Measurements from ENCODE around the gene TAC4.

The TAC4 gene

DNA sequence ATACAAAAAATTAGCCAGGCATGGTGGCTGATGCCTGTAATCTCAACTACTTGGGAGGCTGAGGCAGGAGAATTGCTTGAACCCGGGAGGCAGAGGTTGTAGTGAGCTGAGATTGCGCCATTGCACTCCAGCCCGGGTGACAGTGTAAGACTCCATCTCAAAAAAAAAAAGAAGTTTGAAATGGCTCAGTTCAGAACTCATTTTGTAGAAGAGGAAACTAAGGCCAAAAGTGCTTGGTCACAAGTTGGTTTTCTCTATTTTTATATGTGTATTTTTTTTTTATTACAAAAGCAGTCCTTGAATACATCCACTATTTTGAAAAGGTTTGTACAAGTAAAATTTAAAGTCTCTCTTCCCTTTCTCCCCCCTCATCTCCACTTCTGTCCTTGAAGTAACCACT, 5.5 kb downstream of the TAC4 start:
- DNase-seq = peak; percentile 44 to 64

DNA sequence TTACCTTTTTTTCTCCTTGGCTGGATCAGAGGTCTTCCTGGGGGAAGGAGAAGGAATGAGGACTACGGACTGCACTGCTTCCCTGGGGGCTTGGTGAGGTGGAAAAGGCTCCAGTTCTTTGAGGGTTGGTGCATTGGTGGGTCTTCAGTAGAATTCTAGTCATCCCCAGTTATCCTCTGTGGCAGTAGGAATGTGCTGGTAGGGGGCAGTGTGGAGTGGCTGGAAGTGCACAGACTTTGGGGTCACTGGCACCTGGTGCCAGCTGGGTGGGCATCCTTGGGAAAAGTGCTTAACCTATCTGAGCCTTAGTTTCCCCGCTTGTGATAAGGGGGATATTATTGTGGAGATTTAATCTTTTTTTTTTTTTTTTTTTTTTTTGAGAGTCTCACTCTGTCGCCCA, 6.3 kb downstream of the TAC4 start:
- no peak for DNase-seq

DNA sequence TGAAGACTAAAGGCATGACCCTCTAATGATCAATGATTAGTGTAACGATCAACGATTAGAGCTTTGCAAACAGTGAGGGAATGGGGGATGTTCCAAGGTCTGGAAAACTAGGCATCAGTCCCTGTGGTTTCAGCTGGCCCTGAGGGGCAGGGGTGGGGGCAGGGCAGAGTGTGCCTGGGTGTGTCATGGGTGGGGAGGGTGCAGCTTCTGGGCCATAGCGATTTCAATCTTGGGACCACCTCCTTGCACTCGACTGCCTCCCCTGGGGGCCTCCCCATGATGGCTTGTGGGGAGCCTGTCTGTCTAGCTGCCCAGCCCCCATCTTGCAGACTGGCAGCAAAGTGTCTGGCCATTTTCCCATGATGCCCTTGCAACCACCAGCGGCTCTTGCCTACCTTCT, 8.4 kb downstream of the TAC4 start:
- no peak for DNase-seq

DNA sequence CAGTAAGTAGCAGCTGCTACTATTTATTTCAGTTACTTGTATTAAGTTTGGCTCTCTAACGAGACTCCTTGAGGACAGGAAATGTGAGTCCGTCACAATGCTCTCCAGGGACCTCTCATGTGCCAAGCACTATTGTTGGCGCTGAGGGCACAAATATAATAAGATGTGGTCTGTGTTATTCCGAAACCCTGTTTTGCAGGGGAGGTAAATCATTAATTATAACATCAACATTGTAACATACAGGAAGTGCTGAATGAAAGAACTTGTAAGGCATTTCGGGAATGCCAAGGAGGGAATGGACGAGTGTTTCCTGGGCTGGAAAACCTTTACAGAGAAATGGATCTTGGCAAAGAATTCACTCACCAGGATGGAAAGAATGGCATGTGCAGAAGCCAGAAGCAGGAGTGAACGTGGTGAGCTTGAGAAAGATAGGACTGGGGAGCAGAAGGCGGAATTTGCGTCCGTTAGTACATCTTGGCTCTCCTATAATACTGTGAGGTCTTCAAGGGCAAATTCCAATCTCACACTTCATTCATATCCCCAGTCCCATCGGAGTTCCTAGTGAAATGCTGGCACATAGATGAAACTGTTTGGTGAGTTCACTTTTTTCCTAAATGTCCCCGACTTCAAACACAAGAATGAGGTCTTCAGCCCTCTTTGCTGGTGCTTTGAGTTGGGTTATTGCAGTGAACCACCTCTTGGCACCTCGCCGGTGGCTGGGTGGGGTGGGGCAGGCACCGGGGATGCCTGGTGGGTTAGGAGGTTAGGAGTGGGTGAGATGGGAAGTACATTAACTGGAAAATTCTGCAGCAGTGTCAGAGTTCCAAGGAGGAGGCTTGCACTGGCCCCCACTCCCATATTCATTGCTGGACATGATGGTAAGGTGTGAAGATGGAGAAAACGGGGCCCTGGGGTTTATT, 11.5 kb downstream of the TAC4 start:
- no peak for DNase-seq

DNA sequence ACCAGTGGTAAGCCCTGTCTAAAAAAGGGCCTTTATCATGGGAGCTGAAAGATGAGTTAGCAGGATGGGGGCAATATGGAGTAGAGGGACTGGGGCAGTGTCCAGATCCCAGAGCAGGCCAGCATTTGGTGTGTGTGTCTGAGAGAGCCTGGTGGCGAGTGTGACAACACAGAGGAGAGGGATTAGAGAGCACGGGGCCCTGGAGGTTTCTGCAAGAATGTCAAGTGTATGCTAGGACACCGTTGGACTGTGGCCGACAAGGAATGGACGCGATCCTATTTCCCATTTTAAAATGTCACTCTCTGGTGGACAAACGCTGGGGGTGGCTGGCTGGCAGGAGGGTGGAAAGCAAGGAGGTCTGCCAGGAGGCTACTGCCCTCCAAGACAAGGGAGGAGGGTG, 12.4 kb downstream of the TAC4 start:
- DNase-seq = no peak

DNA sequence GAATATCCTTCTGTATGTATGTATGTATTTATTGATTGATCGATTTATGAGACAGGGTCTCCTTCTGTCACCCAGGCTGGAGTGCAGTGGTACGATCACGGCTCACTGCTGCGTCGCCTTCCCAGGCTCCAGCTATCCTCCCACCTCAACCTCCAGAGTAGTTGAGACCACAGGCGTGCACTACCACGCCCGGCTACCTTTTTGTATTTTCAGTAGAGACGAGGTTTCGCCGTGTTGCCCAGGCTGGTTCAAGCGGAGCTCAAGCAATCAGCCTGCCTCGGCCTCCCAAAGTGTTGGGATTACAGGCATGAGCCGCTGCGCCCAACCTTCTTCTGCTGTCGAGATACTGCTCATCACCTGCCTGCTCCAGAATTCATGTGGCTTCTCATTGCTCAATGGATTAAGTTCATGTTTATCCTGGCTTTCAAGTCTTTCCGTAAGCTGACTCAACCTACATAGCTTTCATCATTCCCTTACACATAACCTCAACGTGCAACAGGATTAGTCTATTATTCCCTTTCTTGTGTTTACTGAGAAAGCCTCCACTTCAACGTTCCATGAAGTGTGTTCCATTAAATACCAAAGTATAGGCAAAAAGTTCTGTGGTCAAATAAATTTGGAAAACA, 13.6 kb downstream of the TAC4 start:
- no peak for DNase-seq

DNA sequence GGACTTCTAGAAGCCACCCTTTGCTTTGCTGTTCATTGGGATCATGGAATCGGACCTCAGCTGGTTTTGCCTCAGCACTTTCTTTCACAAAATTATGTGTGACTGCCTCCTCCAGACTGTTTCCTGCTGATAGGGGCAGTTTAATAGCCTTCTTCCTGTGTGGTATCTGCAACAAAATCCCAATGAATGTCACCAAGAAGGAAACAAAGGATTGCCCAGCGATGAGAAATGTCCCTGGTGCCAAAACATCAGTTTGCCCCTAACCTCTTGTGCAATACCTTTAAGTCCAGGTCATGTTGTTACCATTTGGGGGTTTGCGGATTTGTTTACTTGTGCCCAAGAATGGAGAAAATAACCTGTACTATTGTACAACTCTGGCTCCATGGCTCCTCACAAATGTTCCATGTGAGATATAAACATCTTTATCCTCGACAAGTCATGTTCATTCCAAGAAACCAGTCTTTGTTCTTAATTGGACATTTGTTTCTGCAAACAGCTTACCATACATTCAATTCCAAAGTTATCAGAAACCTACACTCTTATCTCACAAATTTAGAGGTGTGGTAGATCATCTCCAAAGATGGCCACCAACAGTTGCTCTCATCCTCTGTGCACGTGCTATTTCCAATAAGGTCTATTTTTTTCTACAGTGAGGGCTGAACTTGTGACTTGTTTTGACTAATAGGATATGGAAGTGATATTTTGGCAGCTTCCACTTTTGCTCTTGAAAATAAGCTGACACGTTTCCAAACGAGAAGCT, 14.8 kb downstream of the TAC4 start:
- peak; percentile 45 to 68 for DNase-seq

DNA sequence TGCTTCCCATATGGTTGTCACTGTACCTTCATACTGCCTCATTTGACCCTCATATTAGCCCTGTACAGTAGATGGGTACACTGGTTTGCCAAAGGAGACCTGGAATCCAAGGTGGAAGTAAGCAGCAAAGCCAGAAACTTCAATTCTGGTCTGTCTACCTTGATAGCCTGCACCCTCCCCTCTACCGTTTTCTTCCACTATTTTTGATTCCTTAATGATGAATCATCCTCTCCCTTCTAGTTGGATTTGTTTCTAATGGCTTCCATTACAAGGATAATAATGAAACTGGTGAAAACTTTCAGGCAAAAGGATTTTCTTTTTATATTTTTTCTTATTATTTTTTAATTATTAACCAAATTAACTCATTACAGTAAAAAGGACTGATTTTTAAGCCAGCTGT, 17.3 kb downstream of the TAC4 start:
- DNase-seq = no peak

DNA sequence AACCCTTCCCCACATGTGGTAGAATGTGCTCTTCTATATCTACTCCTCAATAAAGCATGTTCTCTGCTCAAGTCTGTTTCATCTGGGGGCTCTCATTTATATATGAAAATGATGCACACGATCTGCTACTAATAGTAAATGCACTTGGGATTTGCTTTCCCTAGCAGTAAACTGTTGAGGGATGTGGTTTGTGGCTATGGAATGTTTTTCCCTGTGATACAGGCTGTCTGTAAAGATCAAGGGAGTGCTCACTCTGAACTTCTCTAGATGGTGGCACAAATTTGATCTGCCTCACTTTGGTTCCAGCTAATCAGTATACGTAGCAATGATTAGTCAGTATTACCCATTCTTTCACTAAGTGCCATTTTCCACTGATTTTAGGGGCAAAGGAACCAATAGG, 18.8 kb downstream of the TAC4 start:
- DNase-seq = no peak

DNA sequence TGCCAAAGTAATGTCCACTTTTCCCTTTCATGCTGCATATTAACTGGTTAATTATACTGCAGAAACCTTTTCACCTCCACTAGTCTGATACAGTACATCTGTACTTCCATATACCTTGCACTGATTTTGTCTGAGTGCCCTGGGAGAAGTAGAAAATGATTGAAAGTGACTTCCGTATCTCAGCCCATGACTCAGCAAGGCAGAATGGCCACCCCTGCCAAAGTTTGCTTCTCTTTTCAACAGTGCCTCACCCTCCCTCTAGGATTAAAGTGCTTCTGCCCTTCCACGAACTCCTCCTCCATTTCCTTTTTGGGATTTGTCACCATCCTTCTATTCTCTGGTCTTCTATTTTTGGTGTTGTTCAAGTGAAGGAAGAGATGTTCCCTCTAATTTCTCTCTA, 19.5 kb downstream of the TAC4 start:
- peak; percentile 61 to 66 for DNase-seq

DNA sequence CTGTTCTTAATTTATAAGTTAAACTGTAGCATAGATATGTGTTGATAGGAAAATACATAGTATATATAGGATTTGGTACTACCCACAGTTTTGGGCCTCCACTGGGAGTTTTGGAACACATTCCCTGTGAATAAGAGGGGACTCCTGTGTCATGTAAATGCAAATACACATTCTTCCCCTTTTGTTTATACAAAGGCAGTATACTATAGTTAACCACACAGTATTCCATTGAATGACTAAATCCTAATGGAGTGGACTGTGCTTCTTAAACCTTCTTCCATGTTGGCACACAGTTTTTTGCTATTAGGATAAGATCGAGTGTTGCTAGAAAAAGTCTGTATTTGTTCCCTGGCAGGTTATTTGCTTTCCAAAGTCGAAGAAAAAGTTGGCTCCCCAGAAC, 22.2 kb downstream of the TAC4 start:
- DNase-seq = no peak

DNA sequence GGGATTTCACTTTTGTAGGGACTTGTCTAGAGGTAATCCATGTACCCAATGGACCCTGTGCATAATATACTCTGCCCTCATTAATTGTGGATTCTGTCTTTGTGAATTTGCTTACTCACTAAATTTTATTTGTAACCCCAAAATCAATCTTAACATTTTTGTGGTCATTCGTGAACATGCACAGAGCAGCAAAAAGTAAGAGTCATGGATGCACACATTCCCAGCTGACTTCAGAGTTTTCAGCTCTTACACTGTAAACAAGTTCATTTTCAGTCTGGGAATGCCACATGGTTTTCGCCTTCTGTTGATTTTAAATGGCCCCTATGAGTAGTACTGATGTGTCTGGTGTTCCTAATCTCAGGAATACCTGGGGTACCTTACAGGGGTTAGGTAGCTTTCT, 24.3 kb downstream of the TAC4 start:
- DNase-seq = no peak

DNA sequence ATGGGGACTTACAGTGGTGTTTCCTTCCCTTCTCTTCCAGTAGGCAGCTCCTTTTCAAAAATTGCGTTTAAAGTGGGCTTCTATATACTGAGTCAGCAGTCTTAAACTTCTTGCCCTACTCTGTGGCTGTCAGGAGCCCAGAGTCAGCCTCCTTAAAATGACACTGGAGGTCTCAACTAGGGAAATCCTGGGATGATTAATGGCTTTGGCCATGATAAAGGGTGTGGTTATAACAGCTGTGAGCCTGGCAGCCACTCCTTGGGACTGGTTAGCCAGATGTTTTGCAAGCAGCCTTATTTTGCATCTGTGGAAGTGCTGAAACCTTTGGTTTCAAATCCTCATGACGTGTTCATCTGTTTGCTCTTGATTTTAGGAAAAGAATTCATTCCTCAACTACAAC, 25.0 kb downstream of the TAC4 start:
- DNase-seq = peak; percentile 40 to 52

DNA sequence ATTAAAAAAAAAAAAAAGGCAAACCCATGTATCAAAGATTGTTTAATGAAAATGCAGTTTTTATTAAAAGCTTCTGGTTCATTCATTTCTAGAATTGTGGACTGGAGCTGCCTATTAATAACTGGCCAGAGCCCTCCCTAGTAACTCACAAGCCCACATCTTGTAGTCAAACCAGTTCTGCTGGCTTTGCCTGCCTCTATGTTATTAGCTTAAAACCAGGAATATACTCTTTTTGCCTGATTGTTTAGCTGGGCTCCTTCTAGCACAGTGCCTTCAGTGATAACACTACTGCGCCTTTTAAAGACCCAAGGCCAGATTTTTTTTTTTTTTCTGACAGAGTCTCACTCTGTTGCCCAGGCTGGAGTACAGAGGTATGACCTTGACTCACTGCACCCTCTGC, 26.0 kb downstream of the TAC4 start:
- DNase-seq = no peak

DNA sequence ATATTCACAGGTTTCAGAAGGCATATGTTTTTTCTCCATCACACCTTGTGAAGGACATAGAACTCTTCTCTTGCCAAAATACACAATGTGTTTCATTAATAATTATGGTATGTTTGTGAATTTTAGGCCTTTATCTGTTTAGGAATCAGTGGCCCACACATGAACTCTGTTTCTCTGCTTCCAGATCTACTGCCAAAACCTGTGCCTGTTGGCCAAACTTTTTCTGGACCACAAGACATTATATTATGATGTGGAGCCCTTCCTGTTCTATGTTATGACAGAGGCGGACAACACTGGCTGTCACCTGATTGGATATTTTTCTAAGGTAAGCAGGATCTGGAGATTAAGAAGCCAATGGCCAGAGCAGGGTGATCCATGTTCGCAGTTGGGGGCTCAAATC, 26.4 kb downstream of the TAC4 start:
- no peak for DNase-seq

DNA sequence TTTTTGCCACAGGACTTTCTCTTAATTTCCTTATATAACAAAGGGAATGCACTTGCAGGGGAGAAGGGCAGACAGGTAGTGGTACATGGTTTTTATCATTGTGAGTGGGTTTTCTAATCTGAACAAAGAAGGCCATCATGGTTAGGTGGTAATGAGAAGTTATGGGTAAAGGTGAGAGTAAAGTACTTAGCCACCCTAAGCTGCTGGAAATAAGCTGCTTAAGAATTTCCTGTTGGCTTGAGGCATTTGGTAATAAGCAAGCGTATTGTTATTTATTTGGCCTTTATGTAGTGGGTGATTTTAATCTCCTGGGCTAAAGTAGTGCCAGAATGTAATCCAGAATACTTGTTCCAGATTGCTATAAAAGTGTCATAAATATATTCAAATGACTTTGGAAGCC, 27.1 kb downstream of the TAC4 start:
- no peak for DNase-seq

DNA sequence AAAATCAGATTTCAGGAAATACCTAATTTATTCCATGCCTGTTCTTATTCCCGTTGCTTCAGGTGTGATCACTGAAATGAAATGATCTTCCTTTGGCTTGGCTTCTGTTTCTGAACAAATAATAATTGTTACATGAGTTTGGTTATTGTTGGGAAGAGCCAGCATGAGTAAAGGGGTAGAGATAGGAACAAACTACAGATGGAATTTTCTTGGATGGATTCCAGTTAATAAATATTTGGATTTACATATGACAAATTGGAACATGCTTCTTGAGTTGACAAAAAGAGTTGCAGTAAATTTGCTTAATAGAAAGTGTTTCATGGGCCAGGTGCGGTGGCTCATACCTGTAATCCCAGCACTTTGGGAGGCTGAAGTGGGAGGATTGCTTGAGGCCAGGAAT, 28.2 kb downstream of the TAC4 start:
- DNase-seq = no peak

DNA sequence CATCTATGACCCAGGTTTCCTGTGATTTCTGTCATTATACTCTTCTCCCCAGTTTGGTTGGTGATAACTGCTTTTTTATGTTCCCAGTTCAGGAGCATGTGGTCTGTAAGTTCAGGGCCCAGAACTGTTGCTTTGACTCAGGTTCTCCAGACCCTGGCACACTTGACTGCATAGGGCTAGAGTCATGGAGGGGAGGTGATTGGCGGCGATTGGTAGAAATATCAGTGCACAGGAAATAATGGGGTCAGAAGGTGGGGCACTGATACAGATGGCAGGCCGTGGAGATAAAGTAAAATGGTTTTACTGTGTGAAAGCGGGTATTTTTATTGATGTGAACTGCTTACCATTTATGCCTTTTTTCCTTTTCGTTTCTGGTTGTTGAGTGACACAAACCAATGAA, 28.7 kb downstream of the TAC4 start:
- no peak for DNase-seq

DNA sequence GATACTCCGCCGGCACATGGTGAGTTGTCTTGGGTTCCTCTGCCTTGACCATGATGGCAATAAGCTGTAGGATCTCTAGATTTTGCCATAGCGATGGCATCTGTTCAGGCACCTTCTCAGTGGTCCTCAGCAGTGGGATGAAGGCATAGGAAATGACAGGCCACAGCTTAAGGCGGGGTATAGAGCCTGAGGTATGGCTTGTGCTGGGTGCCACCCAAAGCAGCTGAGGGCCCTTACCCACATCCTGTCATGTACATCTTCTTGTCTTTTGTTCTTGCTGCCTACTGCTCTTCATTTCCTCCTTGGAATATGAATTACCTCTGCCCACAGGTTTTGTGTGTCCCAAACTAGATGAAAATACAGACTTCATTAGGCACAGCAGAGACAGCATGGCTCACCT, 29.9 kb downstream of the TAC4 start:
- no peak for DNase-seq

DNA sequence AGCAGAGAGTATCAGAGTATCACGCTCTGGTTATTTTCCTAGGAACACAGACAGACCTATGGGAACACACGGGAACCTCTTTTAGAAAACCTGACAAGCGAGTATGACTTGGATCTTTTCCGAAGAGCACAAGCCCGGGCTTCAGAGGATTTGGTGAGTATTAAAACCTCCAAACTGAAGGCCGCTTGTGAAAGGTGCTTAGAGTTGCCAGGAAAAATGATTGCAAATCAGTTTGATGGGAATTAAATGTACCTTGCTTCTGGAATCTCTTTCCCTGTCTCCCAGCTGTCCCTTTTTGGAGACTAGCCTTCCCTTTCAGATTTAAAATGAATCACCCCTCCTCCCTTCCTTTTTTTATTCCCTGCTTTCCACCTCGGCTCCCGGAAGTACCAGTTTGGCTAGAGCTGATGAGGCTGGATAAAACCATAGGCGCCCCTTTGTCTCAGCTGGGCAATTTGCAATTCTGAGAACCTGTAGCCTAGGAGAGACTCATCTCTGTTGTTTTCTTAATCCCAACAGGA, 32.0 kb downstream of the TAC4 start:
- no peak for DNase-seq

DNA sequence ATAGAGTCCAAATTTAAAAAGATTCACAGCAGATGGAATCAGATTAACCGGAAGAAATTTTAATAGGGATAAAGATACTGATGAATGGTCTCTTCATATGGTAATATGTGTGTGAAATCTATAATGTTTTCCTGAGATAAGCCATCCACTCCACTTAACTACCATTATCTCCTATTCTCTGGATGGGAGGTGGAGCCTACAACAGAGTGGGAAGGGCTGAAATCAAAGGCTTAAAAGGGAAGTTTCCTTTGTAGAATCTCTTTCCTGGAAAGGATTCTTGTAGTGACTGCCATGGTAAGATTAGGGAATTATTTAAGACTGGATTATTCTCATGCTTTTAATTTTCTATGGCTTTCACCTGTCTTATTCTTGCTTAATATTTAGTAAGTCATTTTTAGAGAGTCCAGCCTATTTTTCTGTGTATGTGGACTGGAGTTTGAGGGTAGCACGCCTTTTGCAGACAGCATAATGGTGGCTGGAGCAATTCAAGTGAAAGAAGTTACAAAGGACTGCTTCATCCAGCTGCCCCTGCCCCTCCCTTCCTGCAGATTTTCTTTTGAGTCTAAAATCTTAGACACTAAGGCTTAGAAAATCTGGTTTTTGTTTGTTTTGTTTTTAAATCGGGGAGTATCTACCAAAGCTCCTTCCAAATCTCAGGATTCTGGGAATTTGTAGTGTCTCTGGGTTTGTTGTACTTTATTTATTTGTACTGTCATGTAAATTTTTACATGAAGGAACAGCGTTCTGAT, 32.9 kb downstream of the TAC4 start:
- DNase-seq = no peak

DNA sequence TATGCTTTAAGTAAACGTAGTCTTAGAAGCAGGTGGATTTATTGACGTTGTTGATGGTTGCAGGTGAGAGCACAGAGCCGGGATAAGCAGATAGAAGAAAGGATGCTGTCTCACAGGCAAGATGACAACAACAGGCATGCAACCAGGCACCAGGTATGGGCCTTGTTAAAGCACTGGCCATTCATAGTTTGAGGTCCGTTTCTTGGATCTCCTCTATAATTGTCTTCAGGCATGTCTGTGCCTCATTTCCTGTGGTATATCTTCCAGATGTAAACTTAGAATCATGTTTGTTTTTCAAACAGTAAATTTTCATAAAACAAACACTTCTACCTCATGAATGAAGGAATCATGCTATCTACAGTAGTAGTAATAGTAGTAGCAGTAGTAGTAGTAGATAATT, 38.8 kb downstream of the TAC4 start:
- DNase-seq = no peak

DNA sequence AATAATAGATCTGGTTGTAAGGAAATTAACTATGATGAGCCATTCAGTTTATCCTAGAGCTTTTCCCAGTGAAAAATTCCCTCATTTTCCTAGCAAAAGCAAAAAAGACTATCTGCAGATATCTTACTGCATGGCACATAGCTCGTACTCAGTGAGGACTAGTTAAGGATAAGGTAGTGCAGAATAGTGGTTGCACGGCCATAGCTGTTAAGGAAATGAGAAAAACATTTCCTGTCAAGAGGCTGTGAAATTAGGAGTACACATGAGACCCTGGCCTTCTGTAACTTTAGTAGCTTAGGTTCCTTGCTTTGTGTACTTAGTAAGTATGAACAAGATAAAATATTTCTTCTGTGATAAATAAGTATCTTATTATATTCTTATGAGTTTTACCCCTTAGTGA, 49.1 kb downstream of the TAC4 start:
- DNase-seq = no peak

Data from inflammatory macrophage (primary cell).